22Rv1 (cell line): Measurements from ENCODE around the gene AOPEP.
A peak's percentile ranks its signal among the peaks of the same experiment; 100 is the strongest.

Experiments used
- H3K27ac ChIP-seq: fragments of 450-650 bp; 2 replicates; pipeline ENCODE4 v1.5.1; 2017
- CTCF ChIP-seq: fragments of 450-650 bp; IDR thresholded peaks from 2 replicates; pipeline ENCODE4 v1.5.1; 2017; ENCODE audit warnings: mild to moderate bottlenecking
- ZFX ChIP-seq: fragments of 450-650 bp; IDR thresholded peaks from 2 replicates; pipeline ENCODE4 v1.6.1; 2017; ENCODE audit warnings: antibody characterized with exemption, borderline replicate concordance

AOPEP gene

DNA sequence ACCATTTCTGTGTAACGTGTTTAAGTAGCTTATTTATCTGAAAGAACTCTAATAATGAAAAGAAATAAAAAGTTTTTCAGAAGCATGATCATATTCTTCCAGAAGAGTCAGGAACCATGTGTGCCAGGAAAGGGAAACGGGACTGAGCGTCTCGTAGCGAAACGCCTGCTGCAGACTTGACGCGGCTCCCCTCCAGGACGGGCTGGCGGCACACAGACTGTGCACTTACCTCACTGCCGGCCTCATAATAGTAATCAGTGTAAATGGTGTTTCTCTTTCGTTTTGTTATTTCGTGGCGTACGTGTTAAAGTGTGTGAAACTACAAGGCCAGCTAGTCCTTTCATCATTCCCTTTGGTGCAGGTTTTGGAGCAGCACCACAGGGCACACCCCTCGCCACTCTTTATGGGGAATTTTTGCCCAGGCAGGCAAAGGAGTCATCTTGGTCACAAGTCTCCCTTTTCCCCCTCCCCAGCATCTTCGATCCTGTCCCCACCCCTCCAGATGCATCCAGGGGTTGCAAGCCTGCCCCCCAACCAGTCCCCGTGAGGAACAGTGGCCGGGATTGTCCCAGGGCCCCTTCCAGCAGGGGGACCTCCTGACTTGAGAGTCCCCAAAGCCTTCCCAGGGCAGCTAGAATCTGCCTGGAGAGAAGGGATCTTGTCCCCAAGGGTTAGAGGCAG lies 357.9 kb downstream of the AOPEP start:
- TF ChIP-seq ZFX (no peak), CTCF (no peak)
- H3K27ac ChIP-seq = 0 out of 2 replicates have a peak overlapping the region, but pooled peaks have one; percentile 1

- H3K27ac ChIP-seq = no peak overlapping the region
These were observed 358.7 kb downstream of the AOPEP start for GRCh38 chr9:95085036-95085770.

DNA sequence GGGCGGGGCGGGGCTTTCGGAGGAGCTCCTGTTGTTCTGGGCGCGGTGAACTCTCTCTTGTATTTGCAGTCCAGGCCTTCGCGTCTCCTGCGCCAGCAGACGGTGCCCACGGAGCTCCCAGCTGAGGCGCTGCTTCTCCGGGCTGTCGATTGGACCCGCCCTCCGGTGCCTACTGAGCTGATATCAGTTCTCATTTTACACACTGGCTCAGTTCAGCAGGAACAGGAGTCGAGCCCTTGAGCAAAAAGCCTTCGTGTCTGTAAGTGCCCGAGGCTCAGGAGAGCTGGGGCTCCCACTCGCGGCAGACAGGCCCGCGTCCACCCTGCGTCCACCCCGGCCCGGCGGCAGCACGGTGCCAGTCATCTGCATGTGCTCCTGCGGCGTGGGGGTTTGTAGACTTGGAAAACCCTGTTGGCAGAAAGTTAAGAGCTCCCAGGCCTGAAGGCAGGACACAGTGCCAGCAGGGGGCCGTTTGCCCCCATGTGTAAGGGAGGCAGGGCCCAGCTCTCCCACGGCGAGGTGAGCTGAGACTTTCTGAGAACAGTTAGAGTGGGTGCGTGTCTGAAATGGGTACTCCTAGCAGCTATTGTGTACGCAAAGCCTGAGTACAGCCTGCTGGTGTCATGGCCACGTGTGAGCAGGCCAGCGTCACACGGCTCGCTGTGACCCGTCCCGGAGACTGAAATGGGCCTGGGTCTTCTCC lies 359.5 kb downstream of the AOPEP start:
- H3K27ac ChIP-seq = peak overlapping the region; percentile 13; the same call in 1 of the 2 replicates
- TF ChIP-seq CTCF = no peak
- no peak for TF ChIP-seq ZFX

More at GRCh38 chr9:95085036-95085770, 358.7 kb downstream of the AOPEP start:
- no peak for TF ChIP-seq ZFX
- TF ChIP-seq CTCF = no peak

- TF ChIP-seq ZFX = no peak
- H3K27ac ChIP-seq = peak overlapping the region; percentile 13; the same call in 1 of the 2 replicates
These were observed 360.1 kb downstream of the AOPEP start for GRCh38 chr9:95086564-95086955.

DNA sequence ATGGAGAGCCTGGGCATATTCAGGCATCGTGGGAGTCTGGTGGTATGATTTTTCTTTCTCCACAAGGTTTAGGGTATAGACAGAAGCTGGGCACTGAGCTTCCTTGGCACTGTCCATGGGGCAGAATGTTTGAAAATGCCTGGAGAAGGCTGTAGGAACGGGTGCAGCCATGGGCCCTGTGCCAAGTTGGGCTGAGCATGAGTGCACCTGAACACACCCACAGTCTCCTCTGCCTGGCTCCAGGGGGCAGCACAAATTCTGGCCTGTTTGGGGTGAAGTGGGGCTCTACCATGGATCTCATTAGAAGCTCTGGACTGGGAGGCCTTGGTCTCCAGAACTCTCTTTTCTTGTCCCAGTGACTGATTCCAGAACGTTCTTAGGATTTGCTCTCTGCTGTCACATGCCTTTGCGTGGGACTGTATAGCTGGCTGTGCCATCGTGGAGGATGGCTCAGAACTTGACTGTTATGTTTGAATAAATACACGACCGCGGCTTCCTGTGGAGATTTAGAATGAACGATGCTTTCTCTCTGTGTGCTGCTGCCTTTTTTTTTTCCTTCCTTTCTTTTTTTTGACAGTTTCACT lies 361.3 kb downstream of the AOPEP start:
- TF ChIP-seq CTCF (0 out of 2 replicates have a peak, but pooled peaks have one; percentile 15), ZFX (no peak)

DNA sequence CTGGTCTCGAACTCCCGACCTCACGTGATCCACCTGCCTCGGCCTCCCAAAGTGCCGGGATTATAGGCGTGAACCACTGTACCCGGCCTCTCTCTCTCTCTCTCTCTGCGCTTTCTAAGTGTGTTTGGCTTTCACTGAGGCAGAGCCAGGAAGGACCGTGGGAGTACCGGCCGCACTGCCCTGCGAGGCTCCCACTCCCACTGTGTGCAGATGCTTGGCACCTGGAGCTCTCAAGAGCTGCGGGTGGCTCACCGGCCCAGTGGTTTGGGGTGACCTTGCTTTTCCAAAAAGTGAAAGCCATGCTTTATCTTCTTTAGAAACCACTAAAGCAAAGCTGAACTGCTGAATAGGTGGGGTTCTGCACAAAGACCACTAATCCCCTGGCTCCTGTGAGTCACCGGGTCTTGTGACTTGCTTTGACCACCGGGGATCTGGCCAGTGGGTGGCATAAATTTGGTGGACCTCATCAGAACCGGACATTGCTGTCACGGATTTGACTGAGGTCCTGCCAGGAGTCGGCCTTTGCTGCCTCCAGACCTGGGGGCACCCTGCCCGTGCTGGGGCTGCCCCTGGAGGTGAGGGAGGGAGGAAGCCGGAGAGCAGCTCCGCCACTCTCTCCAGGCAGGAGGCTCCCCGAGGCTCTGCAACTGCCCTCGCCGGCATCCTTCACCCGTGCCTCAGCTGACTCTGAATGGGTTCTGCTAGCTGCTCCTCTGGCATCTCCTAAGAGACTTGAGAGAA lies 362.1 kb downstream of the AOPEP start:
- no peak for TF ChIP-seq CTCF
- TF ChIP-seq ZFX = no peak
- H3K27ac ChIP-seq = 0 out of 2 replicates have a peak overlapping the region, but pooled peaks have one; percentile 34

More for the DNA sequence above, 361.3 kb downstream of the AOPEP start:
- H3K27ac ChIP-seq = peak overlapping the region; percentile 34; the same call in 1 of the 2 replicates
